ENCODE measurements around the gene HCN4.

DNA sequence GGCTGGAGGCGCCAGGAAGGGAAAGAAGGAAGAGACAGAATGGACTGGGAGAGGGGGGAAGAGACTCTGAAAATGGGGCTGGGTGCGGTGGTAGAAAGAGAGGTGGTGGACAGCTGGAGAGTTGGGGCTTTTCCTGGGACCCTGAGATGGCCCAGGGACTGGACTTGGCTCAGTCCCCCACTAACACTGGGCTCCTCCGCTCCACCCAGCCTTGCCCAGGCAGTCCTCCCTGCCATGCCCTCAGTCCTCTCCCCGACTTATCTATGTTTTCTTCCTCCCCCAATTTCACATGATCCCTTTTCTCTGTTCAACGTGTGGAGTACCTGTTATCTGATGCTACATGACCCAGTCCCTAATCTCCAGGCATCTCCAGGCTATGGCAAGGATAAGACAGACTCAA is 6.3 kb upstream of the HCN4 start:
- TF ChIP-seq, protein P1, sequence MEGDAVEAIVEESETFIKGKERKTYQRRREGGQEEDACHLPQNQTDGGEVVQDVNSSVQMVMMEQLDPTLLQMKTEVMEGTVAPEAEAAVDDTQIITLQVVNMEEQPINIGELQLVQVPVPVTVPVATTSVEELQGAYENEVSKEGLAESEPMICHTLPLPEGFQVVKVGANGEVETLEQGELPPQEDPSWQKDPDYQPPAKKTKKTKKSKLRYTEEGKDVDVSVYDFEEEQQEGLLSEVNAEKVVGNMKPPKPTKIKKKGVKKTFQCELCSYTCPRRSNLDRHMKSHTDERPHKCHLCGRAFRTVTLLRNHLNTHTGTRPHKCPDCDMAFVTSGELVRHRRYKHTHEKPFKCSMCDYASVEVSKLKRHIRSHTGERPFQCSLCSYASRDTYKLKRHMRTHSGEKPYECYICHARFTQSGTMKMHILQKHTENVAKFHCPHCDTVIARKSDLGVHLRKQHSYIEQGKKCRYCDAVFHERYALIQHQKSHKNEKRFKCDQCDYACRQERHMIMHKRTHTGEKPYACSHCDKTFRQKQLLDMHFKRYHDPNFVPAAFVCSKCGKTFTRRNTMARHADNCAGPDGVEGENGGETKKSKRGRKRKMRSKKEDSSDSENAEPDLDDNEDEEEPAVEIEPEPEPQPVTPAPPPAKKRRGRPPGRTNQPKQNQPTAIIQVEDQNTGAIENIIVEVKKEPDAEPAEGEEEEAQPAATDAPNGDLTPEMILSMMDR (IDR thresholded peaks at IDR 0.05): no peak
- TF ChIP-seq POLR2A (IDR thresholded peaks at IDR 0.05): no peak
